CD4-positive, CD25-positive, alpha-beta regulatory T cell (primary cell): ENCODE data around the gene SAE1. TPM values are rescaled to one million over a fixed set of nuclear protein-coding genes. Genes with fewer than 3 reads are reported as not detected.
"Not testable (repeated sequence)": the region's sequence is repeated elsewhere in the genome, so short reads cannot be mapped to it uniquely, and the experiment has no call there.

Experiments
- ATAC-seq, 2 donors: fragments of 150-1000 bp; cut with Tn5 transposase; one replicate each; pipeline ENCODE4 v1.10.0; 2021; ENCODE audit warnings: low read depth in 2 of 2, moderate number of reproducible peaks in 2 of 2, moderate library complexity in 1 of 2
- DNase-seq, 3 donors: peaks; one replicate each; pipeline versions ENCODE4 v3.0.0 to v3.0.0-alpha.2; 2012 to 2022; ENCODE audit warnings: mixed read lengths in 1 of 3
- H3K27ac ChIP-seq: one replicate; pipeline ENCODE4 v1.7.0; 2013; ENCODE audit warnings: mild to moderate bottlenecking, low read length; ENCODE audit not compliant: insufficient read depth, poor library complexity, severe bottlenecking
- H3K27me3 ChIP-seq: one replicate; pipeline ENCODE4 v1.7.0; 2013; ENCODE audit warnings: low read length; ENCODE audit not compliant: control insufficient read depth, insufficient read depth
- H3K36me3 ChIP-seq: one replicate; pipeline ENCODE4 v1.7.0; 2013; ENCODE audit warnings: mild to moderate bottlenecking, low read length, moderate library complexity; ENCODE audit not compliant: control insufficient read depth, insufficient read depth
- H3K4me1 ChIP-seq: 2 replicates; pipeline ENCODE4 v1.7.0; 2013; ENCODE audit warnings: mild to moderate bottlenecking, low read length; ENCODE audit not compliant: insufficient read depth, control insufficient read depth, poor library complexity, severe bottlenecking
- H3K4me3 ChIP-seq: one replicate; pipeline ENCODE4 v1.7.0; 2013; ENCODE audit warnings: low read depth, mild to moderate bottlenecking, low read length, moderate library complexity
- H3K9me3 ChIP-seq, 2 experiments: 1 replicate in 1 of 2; 2 replicates in 1 of 2; pipeline ENCODE4 v1.7.0; 2013; ENCODE audit warnings: low read length in 2 of 2, mild to moderate bottlenecking in 1 of 2, moderate library complexity in 1 of 2; ENCODE audit not compliant: control insufficient read depth in 2 of 2
- H3K27ac Mint-ChIP-seq, 3 donors: one replicate each; pipeline ENCODE4 v1.8.0; 2020 to 2022; ENCODE audit warnings: mild to moderate bottlenecking in 3 of 3, mixed read lengths in 3 of 3, moderate library complexity in 2 of 3
- H3K27me3 Mint-ChIP-seq: one replicate; pipeline ENCODE4 v1.8.0; 2022; ENCODE audit warnings: mild to moderate bottlenecking, mixed read lengths
- H3K36me3 Mint-ChIP-seq: one replicate; pipeline ENCODE4 v1.8.0; 2020; ENCODE audit warnings: mixed read lengths
- H3K4me1 Mint-ChIP-seq, 4 donors: one replicate each; pipeline ENCODE4 v1.8.0; 2020 to 2022; ENCODE audit warnings: mixed read lengths in 4 of 4, mild to moderate bottlenecking in 1 of 4
- H3K4me3 Mint-ChIP-seq, 4 donors: one replicate each; pipeline ENCODE4 v1.8.0; 2020 to 2022; ENCODE audit warnings: mild to moderate bottlenecking in 4 of 4, mixed read lengths in 4 of 4, moderate library complexity in 3 of 4
- H3K9me3 Mint-ChIP-seq, 7 donors: one replicate each; pipeline ENCODE4 v1.8.0; 2020 to 2022; ENCODE audit warnings: mixed read lengths in 7 of 7, mild to moderate bottlenecking in 3 of 7, moderate library complexity in 2 of 7
- polyA plus RNA-seq, 4 donors: library from polyadenylated mRNA; unstranded; fragments of 300-500 nt; fragmentation: Illumina TruSeq; gene quantifications; one replicate each; pipeline ENCODE4 v1.2.3, GENCODE V29; 2021
- total RNA-seq: library from RNA; stranded (reverse); gene quantifications from one replicate; pipeline ENCODE4 v1.2.3, GENCODE V29; 2022

Gene SAE1
- total and polyA plus RNA-seq, 5 donors from 2014 or later: 45.5 to 127 (median 110) TPM

GRCh38 chr19:47240996-47241918 lies 110.6 kb downstream of the SAE1 start:
- peak overlapping the region in 1 of 3 donors; percentile 4 for H3K27ac Mint-ChIP-seq
- Histone ChIP-seq H3K4me3 (no peak overlapping the region), H3K9me3 (no peaks in the 10 kb centered on the region), H3K27me3 (no peaks in the 10 kb centered on the region), H3K36me3 (no peaks in the 10 kb centered on the region), H3K4me1 (peaks cover 39% of the 10 kb centered on the region), H3K27ac (peak overlapping the region; percentile 38)
- DNase-seq (peak; percentile 82 to 88 (median 83)), ATAC-seq (peak; percentile 61 to 64)
- H3K36me3 Mint-ChIP-seq: no peaks in the 10 kb centered on the region
- no peaks in the 10 kb centered on the region for H3K9me3 Mint-ChIP-seq
- peak overlapping the region in 3 of 4 donors; percentile 44 to 72 (median 50) for H3K4me3 Mint-ChIP-seq
- H3K27me3 Mint-ChIP-seq: peaks cover 5% of the 10 kb centered on the region
- H3K4me1 Mint-ChIP-seq: peaks cover 11 to 38% (median 14%) of the 10 kb centered on the region in 4 donors

GRCh38 chr19:47241919-47242577 lies 111.4 kb downstream of the SAE1 start:
- Histone ChIP-seq H3K4me3 (no peak overlapping the region), H3K9me3 (no peaks in the 10 kb centered on the region), H3K4me1 (peaks cover 39% of the 10 kb centered on the region), H3K27ac (no peak overlapping the region), H3K36me3 (no peaks in the 10 kb centered on the region), H3K27me3 (no peaks in the 10 kb centered on the region)
- peaks cover 11 to 38% (median 14%) of the 10 kb centered on the region in 4 donors for H3K4me1 Mint-ChIP-seq
- DNase-seq: peak in 2 of 3 donors; percentile 27 to 37
- no peaks in the 10 kb centered on the region for H3K9me3 Mint-ChIP-seq
- H3K36me3 Mint-ChIP-seq: no peaks in the 10 kb centered on the region
- no peak for ATAC-seq
- no peak overlapping the region for H3K4me3 Mint-ChIP-seq
- peaks cover 5% of the 10 kb centered on the region for H3K27me3 Mint-ChIP-seq
- no peak overlapping the region for H3K27ac Mint-ChIP-seq

- Mint-ChIP-seq H3K9me3 (no peaks in the 10 kb centered on the region), H3K27ac (peak overlapping the region in 2 of 3 donors; percentile 78 to 85), H3K27me3 (peaks cover 5% of the 10 kb centered on the region), H3K36me3 (no peaks in the 10 kb centered on the region), H3K4me3 (peak overlapping the region in 3 of 4 donors; percentile 74 to 86 (median 80)), H3K4me1 (peaks cover 11 to 41% (median 20%) of the 10 kb centered on the region in 4 donors)
- Histone ChIP-seq H3K27me3 (no peaks in the 10 kb centered on the region), H3K27ac (peak overlapping the region; percentile 60), H3K4me1 (peaks cover 39% of the 10 kb centered on the region), H3K36me3 (no peaks in the 10 kb centered on the region), H3K4me3 (peak overlapping the region; percentile 62), H3K9me3 (no peaks in the 10 kb centered on the region)
- ATAC-seq: no peak
- DNase-seq: no peak
Measured at GRCh38 chr19:47243364-47243775, 112.7 kb downstream of the SAE1 start.

GRCh38 chr19:47243776-47244547 lies 113.3 kb downstream of the SAE1 start:
- Histone ChIP-seq H3K9me3 (no peaks in the 10 kb centered on the region), H3K4me1 (peaks cover 35% of the 10 kb centered on the region), H3K36me3 (no peaks in the 10 kb centered on the region), H3K4me3 (peak overlapping the region; percentile 62), H3K27me3 (no peaks in the 10 kb centered on the region), H3K27ac (peak overlapping the region; percentile 60)
- H3K27me3 Mint-ChIP-seq: peaks cover 3% of the 10 kb centered on the region
- ATAC-seq (peak; percentile 58 to 61), DNase-seq (peak; percentile 76 to 94 (median 85))
- peak overlapping the region in 3 of 4 donors; percentile 80 to 88 (median 86) for H3K4me3 Mint-ChIP-seq
- peak overlapping the region; percentile 8 to 83 (median 78) for H3K27ac Mint-ChIP-seq
- peaks cover 10 to 37% (median 17%) of the 10 kb centered on the region in 4 donors for H3K4me1 Mint-ChIP-seq
- no peaks in the 10 kb centered on the region for H3K9me3 Mint-ChIP-seq
- H3K36me3 Mint-ChIP-seq: no peaks in the 10 kb centered on the region

- Mint-ChIP-seq H3K27me3 (no peaks in the 10 kb centered on the region), H3K4me1 (peaks cover 5 to 22% (median 14%) of the 10 kb centered on the region in 4 donors), H3K36me3 (no peaks in the 10 kb centered on the region), H3K4me3 (peak overlapping the region in 2 of 4 donors; percentile 25 to 76), H3K27ac (peak overlapping the region in 2 of 3 donors; percentile 17 to 23), H3K9me3 (no peaks in the 10 kb centered on the region)
- DNase-seq: peak; percentile 65 to 81 (median 73)
- Histone ChIP-seq H3K36me3 (no peaks in the 10 kb centered on the region), H3K27ac (no peak overlapping the region), H3K27me3 (no peaks in the 10 kb centered on the region), H3K4me3 (no peak overlapping the region), H3K9me3 (no peaks in the 10 kb centered on the region), H3K4me1 (peaks cover 14% of the 10 kb centered on the region)
- no peak for ATAC-seq
Measured at GRCh38 chr19:47247308-47247990, 116.8 kb downstream of the SAE1 start.

- not testable (repeated sequence) for H3K27me3 ChIP-seq, H3K4me3 ChIP-seq, H3K27ac ChIP-seq, ATAC-seq, H3K9me3 ChIP-seq, H3K27me3 Mint-ChIP-seq, DNase-seq, H3K9me3 Mint-ChIP-seq, H3K27ac Mint-ChIP-seq, H3K36me3 ChIP-seq, H3K36me3 Mint-ChIP-seq
- Mint-ChIP-seq H3K4me1 (peaks cover 0 to 19% (median 15%) of the 10 kb centered on the region in 4 donors), H3K4me3 (peak overlapping the region in 1 of 4 donors; percentile 64)
- peaks cover 12% of the 10 kb centered on the region for H3K4me1 ChIP-seq
Measured at GRCh38 chr19:47253016-47253415, 122.4 kb downstream of the SAE1 start.

GRCh38 chr19:47253467-47253881 lies 122.8 kb downstream of the SAE1 start:
- Mint-ChIP-seq H3K9me3 (peaks cover 0 to 5% (median 0%) of the 10 kb centered on the region in 7 donors), H3K27ac (no peak overlapping the region), H3K4me3 (peak overlapping the region in 1 of 4 donors; percentile 64), H3K27me3 (peaks cover 5% of the 10 kb centered on the region), H3K4me1 (peaks cover 0 to 23% (median 16%) of the 10 kb centered on the region in 4 donors), H3K36me3 (peaks cover 5% of the 10 kb centered on the region)
- H3K4me3 ChIP-seq: no peak overlapping the region
- peaks cover 2% of the 10 kb centered on the region for H3K36me3 ChIP-seq
- peaks cover 16% of the 10 kb centered on the region for H3K4me1 ChIP-seq
- H3K27ac ChIP-seq: no peak overlapping the region
- no peaks in the 10 kb centered on the region for H3K9me3 ChIP-seq
- no peak for ATAC-seq
- H3K27me3 ChIP-seq: no peaks in the 10 kb centered on the region
- DNase-seq: no peak
